Measurements from ENCODE around the gene OPRD1.
"Not testable (repeated sequence)": the region's sequence is repeated elsewhere in the genome, so short reads cannot be mapped to it uniquely, and the experiment has no call there.

Gene OPRD1

DNA sequence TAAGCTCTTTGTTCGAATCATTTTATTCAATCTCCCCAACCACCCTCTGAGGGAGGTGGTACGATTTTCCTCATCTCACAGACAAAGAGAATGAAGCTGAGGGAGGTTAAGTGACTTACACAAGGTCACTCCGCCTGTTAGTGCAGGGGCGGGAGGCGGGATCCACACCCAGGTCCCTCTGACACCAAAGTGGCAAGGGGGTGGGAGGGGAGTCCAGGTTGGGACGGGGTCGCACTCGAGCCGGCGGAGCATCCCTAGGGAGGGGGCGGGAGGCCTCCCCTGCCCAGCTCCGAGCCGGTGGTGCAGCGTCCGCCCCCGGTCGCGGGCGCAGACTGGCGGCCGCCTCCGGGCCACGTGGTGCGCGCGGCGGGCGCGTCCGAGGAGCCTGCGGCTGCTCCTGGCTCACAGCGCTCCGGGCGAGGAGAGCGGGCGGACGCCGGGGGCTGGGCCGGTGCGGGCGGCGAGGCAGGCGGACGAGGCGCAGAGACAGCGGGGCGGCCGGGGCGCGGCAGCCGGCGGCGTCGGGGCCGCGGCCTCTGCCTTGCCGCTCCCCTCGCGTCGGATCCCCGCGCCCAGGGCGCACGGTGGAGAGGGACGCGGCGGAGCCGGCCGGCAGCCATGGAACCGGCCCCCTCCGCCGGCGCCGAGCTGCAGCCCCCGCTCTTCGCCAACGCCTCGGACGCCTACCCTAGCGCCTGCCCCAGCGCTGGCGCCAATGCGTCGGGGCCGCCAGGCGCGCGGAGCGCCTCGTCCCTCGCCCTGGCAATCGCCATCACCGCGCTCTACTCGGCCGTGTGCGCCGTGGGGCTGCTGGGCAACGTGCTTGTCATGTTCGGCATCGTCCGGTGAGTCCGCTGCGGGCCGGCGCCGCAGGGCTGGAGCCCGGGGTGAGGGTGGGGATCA is at the start of gene OPRD1:
Gene OPRD1 (plus strand): TSS at position 405 of the 903 bp plus-strand sequence. CDS start 214 bp downstream, at position 619.
- Histone ChIP-seq H3K79me2 (no peaks in the 10 kb centered on the region), H3K36me3 (ENCODE audit: control insufficient read depth, insufficient read depth, low read length) (no peaks in the 10 kb centered on the region), H3K27me3 (ENCODE audit: control insufficient read depth, insufficient read depth, low read length) (no peaks in the 10 kb centered on the region), H3K4me3 (ENCODE audit: low read depth, low read length) (no peak within 1 kb of the TSS), H2AFZ (no peak within 1 kb of the TSS), H3K9ac (no peak within 1 kb of the TSS), H3K4me2 (ENCODE audit: low read length) (no peak within 1 kb of the TSS), H3K4me1 (no peaks in the 10 kb centered on the region), H3K9me3 (ENCODE audit: control insufficient read depth, low read length) (no peaks in the 10 kb centered on the region), H3K27ac (no peak within 1 kb of the TSS)
- TF ChIP-seq, protein P1, sequence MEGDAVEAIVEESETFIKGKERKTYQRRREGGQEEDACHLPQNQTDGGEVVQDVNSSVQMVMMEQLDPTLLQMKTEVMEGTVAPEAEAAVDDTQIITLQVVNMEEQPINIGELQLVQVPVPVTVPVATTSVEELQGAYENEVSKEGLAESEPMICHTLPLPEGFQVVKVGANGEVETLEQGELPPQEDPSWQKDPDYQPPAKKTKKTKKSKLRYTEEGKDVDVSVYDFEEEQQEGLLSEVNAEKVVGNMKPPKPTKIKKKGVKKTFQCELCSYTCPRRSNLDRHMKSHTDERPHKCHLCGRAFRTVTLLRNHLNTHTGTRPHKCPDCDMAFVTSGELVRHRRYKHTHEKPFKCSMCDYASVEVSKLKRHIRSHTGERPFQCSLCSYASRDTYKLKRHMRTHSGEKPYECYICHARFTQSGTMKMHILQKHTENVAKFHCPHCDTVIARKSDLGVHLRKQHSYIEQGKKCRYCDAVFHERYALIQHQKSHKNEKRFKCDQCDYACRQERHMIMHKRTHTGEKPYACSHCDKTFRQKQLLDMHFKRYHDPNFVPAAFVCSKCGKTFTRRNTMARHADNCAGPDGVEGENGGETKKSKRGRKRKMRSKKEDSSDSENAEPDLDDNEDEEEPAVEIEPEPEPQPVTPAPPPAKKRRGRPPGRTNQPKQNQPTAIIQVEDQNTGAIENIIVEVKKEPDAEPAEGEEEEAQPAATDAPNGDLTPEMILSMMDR (IDR thresholded peaks at IDR 0.05): no peak

DNA sequence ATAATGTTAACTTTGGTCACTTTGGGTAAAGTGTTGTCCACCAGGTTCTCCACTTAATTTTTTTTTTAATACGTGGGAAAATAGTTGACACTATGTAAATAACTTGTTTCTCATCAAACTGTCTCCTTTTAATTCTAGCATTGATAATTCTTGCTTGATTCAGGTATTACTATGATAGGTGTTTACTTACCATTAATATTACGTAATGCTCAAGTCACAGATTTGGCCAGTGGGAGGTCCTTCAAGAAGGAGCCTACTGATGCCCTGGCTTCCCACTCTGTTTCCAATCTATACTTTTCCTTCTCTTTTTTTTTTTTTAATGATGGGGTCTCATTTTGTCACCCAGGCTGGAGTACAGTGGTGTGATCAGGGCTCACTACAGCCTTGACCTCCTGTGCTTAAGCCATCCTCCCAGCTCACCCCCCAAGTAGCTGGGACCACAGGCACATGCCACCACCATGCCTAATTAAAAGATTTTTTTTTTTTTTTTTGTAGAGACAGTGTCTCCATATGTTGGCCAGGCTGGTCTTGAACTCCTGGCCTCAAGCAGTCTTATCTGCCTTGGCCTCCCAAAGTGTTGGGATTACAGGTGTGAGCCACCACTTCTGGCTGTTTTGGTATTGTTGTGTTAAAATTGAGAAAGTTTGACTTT is 45.3 kb upstream of the OPRD1 start:
- Histone ChIP-seq H2AFZ (no peak overlapping the region), H3K4me1 (no peaks in the 10 kb centered on the region), H3K27ac (no peak overlapping the region), H3K79me2 (peaks cover 10% of the 10 kb centered on the region), H3K4me3 (ENCODE audit: low read depth, low read length) (no peak overlapping the region), H3K27me3 (ENCODE audit: control insufficient read depth, insufficient read depth, low read length) (no peaks in the 10 kb centered on the region), H3K36me3 (ENCODE audit: control insufficient read depth, insufficient read depth, low read length) (no peaks in the 10 kb centered on the region), H3K9ac (no peak overlapping the region), H3K4me2 (ENCODE audit: low read length) (no peak overlapping the region), H3K9me3 (ENCODE audit: control insufficient read depth, low read length) (no peaks in the 10 kb centered on the region)
- TF ChIP-seq, protein P1 (IDR thresholded peaks at IDR 0.05): no peak

DNA sequence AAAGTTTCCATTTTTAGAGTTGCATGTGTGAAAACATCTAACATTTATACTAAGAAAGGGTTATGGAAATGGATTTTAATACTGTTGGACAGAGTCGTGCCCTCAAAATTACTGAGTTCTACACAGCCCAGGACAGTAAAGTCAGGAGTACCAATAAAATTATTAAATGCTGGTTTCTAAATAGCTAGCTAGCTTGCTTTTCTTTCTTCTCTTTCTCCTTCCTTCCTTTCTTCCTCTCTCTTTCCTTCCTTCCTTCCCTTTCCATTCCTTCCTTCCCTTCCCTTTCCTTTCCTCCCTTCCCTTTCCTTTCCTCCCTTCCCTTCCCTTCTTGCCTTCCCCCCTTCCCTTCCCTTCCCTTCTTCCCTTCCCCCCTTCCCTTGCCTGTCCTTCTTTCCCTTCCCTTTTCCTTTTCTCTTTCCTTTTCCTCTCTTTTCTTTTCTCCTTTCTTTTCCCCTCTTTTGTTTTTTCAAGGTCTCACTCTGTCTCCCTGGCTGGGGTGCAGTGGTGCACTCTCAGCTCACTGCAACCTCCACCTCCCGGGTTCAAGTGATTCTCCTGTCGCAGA is 41.3 kb upstream of the OPRD1 start:
- H3K4me3 ChIP-seq (ENCODE audit: low read depth, low read length): no peak overlapping the region
- H3K9me3 ChIP-seq (ENCODE audit: control insufficient read depth, low read length): no peaks in the 10 kb centered on the region
- no peaks in the 10 kb centered on the region for H3K27me3 ChIP-seq (ENCODE audit: control insufficient read depth, insufficient read depth, low read length)
- no peaks in the 10 kb centered on the region for H3K36me3 ChIP-seq (ENCODE audit: control insufficient read depth, insufficient read depth, low read length)
- peaks cover 4% of the 10 kb centered on the region for H3K79me2 ChIP-seq
- no peak overlapping the region for H3K4me2 ChIP-seq (ENCODE audit: low read length)
- no peak overlapping the region for H3K27ac ChIP-seq
- TF ChIP-seq, protein P1 (IDR thresholded peaks at IDR 0.05): no peak
- no peak overlapping the region for H3K9ac ChIP-seq
- peaks cover 3% of the 10 kb centered on the region for H3K4me1 ChIP-seq
- no peak overlapping the region for H2AFZ ChIP-seq

DNA sequence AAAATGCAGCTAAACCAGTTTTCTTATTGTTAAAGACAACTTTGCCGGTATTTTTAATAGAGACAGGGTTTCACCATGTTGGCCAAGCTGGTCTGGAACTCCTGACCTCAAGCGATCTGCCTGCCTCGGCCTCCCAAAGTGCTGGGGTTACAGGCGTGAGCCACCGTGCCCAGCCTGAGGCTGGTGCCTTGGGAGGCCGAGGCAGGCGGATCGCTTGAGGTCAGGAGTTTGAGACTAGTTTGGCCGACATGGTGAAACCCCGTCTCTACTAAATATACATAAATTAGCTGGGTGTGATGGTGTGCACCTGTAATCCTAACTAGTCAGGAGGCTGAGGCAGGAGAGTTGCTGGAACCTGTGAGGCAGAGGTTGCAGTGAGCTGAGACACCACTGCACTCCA is 40.0 kb upstream of the OPRD1 start:
- H3K4me3 ChIP-seq (ENCODE audit: low read depth, low read length); H3K9me3 ChIP-seq (ENCODE audit: control insufficient read depth, low read length); H3K36me3 ChIP-seq (ENCODE audit: control insufficient read depth, insufficient read depth, low read length); H3K27me3 ChIP-seq (ENCODE audit: control insufficient read depth, insufficient read depth, low read length); H2AFZ ChIP-seq; H3K4me1 ChIP-seq; H3K4me2 ChIP-seq (ENCODE audit: low read length); H3K27ac ChIP-seq; H3K9ac ChIP-seq; H3K79me2 ChIP-seq: not testable (repeated sequence)

DNA sequence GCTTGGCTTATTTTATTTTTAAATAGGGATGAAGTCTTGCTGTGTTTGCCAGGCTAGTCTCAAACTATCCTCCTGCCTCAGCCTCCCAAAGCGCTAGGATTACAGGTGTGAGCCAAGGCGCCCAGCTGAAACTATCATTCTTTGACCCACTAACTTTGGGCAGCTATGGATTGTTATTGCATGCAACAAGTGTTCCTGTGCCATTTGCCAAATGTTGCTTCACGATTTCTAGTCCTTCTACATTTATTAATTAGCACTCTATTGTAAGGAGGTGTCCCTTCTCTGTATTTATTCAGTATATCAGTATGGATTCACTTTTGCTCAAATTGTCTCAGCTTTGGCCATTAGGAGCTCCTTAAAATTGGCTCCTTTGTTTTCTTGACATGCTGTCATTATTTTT is 38.9 kb upstream of the OPRD1 start:
- Histone ChIP-seq H3K27ac (no peak overlapping the region), H2AFZ (no peak overlapping the region), H3K79me2 (no peaks in the 10 kb centered on the region), H3K27me3 (ENCODE audit: control insufficient read depth, insufficient read depth, low read length) (no peaks in the 10 kb centered on the region), H3K36me3 (ENCODE audit: control insufficient read depth, insufficient read depth, low read length) (no peaks in the 10 kb centered on the region), H3K4me1 (peaks cover 3% of the 10 kb centered on the region), H3K9ac (no peak overlapping the region), H3K4me3 (ENCODE audit: low read depth, low read length) (no peak overlapping the region), H3K4me2 (ENCODE audit: low read length) (no peak overlapping the region), H3K9me3 (ENCODE audit: control insufficient read depth, low read length) (no peaks in the 10 kb centered on the region)
- TF ChIP-seq, protein P1 (IDR thresholded peaks at IDR 0.05): no peak

Measured in parathyroid adenoma (tissue), 2 donors.